GM20000 (cell line): ENCODE results near the gene MORF4L2.

Experiments used
- DNase-seq: peaks from one replicate; pipeline ENCODE4 v3.0.0; 2012; ENCODE audit warnings: low spot score
- TF ChIP-seq, protein P1 (sequence below): IDR thresholded peaks from 2 replicates; pipeline ENCODE4 v1.5.1; 2012; ENCODE audit warnings: mild to moderate bottlenecking, control low read depth; ENCODE audit errors: extremely low read depth, missing control alignments

The MORF4L2 gene

DNA sequence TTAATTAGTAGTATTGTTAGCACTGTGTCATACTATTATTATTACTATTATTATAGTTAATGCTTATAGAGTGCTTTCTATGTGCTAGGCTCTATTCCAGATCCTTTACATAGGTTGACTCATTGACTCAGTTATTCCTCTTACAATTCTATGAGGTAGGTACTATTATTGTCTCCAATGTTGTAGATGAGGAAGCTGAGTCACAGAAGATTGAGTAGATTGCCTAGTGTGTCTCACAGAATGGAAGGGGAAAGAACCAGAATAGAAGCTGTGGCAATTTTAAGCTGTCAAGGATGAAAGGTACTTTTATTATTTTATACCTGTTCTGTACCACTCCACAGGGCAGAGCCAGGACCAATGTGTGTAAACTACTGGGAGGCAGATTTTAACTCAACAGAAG lies 59.6 kb downstream of the MORF4L2 start:
- no peak for DNase-seq
- TF ChIP-seq, protein P1, sequence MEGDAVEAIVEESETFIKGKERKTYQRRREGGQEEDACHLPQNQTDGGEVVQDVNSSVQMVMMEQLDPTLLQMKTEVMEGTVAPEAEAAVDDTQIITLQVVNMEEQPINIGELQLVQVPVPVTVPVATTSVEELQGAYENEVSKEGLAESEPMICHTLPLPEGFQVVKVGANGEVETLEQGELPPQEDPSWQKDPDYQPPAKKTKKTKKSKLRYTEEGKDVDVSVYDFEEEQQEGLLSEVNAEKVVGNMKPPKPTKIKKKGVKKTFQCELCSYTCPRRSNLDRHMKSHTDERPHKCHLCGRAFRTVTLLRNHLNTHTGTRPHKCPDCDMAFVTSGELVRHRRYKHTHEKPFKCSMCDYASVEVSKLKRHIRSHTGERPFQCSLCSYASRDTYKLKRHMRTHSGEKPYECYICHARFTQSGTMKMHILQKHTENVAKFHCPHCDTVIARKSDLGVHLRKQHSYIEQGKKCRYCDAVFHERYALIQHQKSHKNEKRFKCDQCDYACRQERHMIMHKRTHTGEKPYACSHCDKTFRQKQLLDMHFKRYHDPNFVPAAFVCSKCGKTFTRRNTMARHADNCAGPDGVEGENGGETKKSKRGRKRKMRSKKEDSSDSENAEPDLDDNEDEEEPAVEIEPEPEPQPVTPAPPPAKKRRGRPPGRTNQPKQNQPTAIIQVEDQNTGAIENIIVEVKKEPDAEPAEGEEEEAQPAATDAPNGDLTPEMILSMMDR = no peak
